Hepatocyte (in vitro differentiated cells): ENCODE data around the gene VWC2. TPM values are rescaled to one million over a fixed set of nuclear protein-coding genes. Genes with fewer than 3 reads are reported as not detected.

ENCODE experiments used
- DNase-seq: peaks from one replicate; pipeline ENCODE4 v3.0.0-alpha.2; 2016; ENCODE audit warnings: low spot score
- H2AFZ ChIP-seq: fragments of 200-600 bp; sonication (generic); 2 replicates; pipeline ENCODE4 v1.6.0; 2016; ENCODE audit warnings: antibody characterized with exemption, mild to moderate bottlenecking
- H3K27ac ChIP-seq: fragments of 200-600 bp; sonication (generic); 2 replicates; pipeline ENCODE4 v1.5.1; 2016; ENCODE audit warnings: mild to moderate bottlenecking
- H3K27me3 ChIP-seq: fragments of 200-600 bp; sonication (generic); 2 replicates; pipeline ENCODE4 v1.6.1; 2016
- H3K36me3 ChIP-seq: fragments of 200-600 bp; sonication (generic); replicated peaks from 2 replicates; pipeline ENCODE4 v1.5.1; 2016; ENCODE audit warnings: low read depth; ENCODE audit not compliant: insufficient read depth
- H3K4me1 ChIP-seq: fragments of 200-600 bp; sonication (generic); 2 replicates; pipeline ENCODE4 v1.5.1; 2016; ENCODE audit warnings: mild to moderate bottlenecking, moderate library complexity; ENCODE audit not compliant: insufficient read depth
- H3K4me2 ChIP-seq: fragments of 200-600 bp; sonication (generic); 2 replicates; pipeline ENCODE4 v1.6.0; 2016
- H3K4me3 ChIP-seq: fragments of 200-600 bp; sonication (generic); 2 replicates; pipeline ENCODE4 v1.5.1; 2016; ENCODE audit warnings: mild to moderate bottlenecking
- H3K79me2 ChIP-seq: fragments of 200-600 bp; sonication (generic); 2 replicates; pipeline ENCODE4 v1.6.0; 2017; ENCODE audit warnings: mild to moderate bottlenecking
- H3K9me2 ChIP-seq: fragments of 200-600 bp; sonication (generic); replicated peaks from 2 replicates; pipeline ENCODE4 v1.6.0; 2017; ENCODE audit warnings: mild to moderate bottlenecking; ENCODE audit not compliant: insufficient read depth
- H3K9me3 ChIP-seq: fragments of 200-600 bp; sonication (generic); 2 replicates; pipeline ENCODE4 v1.5.1; 2016; ENCODE audit warnings: low read depth, mild to moderate bottlenecking
- H4K20me1 ChIP-seq: fragments of 200-600 bp; sonication (generic); 2 replicates; pipeline ENCODE4 v1.6.0; 2016; ENCODE audit warnings: mild to moderate bottlenecking; ENCODE audit not compliant: insufficient read depth, poor library complexity, severe bottlenecking
- CTCF ChIP-seq: fragments of 200-600 bp; sonication (generic); IDR thresholded peaks from 2 replicates; pipeline ENCODE4 v1.5.1; 2016; ENCODE audit warnings: antibody characterized with exemption, mild to moderate bottlenecking; ENCODE audit not compliant: poor library complexity
- EZH2 ChIP-seq: fragments of 200-600 bp; sonication (generic); IDR thresholded peaks from 2 replicates; pipeline ENCODE4 v1.6.1; 2016; ENCODE audit warnings: antibody characterized with exemption, mild to moderate bottlenecking, borderline replicate concordance
- EZH2phosphoT487 ChIP-seq: fragments of 200-600 bp; sonication (generic); IDR thresholded peaks from one replicate; pipeline ENCODE4 v1.6.1; 2018; ENCODE audit warnings: antibody characterized with exemption, mild to moderate bottlenecking, low read depth, moderate library complexity; ENCODE audit not compliant: unreplicated experiment, severe bottlenecking
- WGBS: methylation state at CpG from one replicate; pipeline ENCODE4 v1.1.6; 2016; ENCODE audit warnings: low lambda C conversion rate; ENCODE audit errors: missing lambda C conversion rate; 5-methylcytosine and 5-hydroxymethylcytosine counted together
- polyA plus RNA-seq: library from polyadenylated mRNA; unstranded; fragments of >200 nt; fragmentation: Nextera tagmentation; extraction: Ambion mirVana; gene quantifications from 2 replicates; pipeline ENCODE4 v1.2.1, GENCODE V29; 2016
- total RNA-seq: library from RNA; depleted of rRNA; stranded (reverse); fragments of >200 nt; gene quantifications from 2 replicates; pipeline ENCODE4 v1.2.3, GENCODE V29; 2014

Gene VWC2
- total RNA-seq: not detected in 2 replicates
- polyA plus RNA-seq: not detected in 2 replicates

DNA sequence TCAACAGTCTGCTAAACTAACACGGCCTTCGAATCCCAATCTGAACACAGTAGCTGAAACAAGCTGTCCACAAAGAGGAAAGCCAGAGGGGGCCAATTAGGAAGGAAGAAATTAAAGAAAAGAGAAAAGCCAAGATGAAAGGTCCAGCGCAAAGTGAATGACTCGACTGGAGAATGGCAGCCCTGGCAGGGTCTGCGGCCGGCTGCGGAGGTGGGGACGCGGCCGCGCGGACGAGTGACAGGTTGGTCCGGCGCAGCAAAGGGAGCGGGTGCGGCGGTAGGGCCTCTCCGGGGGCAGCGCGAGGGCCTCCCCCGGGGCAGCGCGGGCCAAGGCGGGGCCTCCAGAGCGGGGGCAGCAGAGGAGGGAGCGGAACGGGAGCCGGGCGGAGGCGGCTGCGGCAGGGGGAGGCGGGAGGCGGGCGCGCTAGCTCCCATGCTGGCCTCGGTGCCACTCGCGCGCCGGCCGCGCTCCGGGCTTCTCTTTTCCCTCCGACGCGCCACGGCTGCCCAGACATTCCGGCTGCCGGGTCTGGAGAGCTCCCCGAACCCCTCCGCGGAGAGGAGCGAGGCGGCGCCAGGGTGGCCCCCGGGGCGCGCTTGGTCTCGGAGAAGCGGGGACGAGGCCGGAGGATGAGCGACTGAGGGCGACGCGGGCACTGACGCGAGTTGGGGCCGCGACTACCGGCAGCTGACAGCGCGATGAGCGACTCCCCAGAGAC is at the start of gene VWC2:
Gene VWC2, plus strand, starts transcription at position 421 of the 718 bp plus-strand sequence. CDS start 1,798 bp downstream, outside the sequence.
- Histone ChIP-seq H3K9me2 (no peaks in the 10 kb centered on the region), H3K27ac (no peak within 1 kb of the TSS), H3K79me2 (no peaks in the 10 kb centered on the region), H3K36me3 (no peaks in the 10 kb centered on the region), H3K4me2 (peak within 1 kb of the TSS; percentile 96), H2AFZ (peak within 1 kb of the TSS; percentile 57), H3K4me1 (peaks cover 23% of the 10 kb centered on the region), H4K20me1 (no peaks in the 10 kb centered on the region), H3K9me3 (no peaks in the 10 kb centered on the region), H3K4me3 (peak within 1 kb of the TSS; percentile 32), H3K27me3 (peaks cover 94% of the 10 kb centered on the region)
- TF ChIP-seq EZH2: peak; percentile 86
- TF ChIP-seq EZH2phosphoT487: no peak
- peak; percentile 16 for DNase-seq
- 1% methylated on average over 49 of the region's 75 CpGs for WGBS

DNA sequence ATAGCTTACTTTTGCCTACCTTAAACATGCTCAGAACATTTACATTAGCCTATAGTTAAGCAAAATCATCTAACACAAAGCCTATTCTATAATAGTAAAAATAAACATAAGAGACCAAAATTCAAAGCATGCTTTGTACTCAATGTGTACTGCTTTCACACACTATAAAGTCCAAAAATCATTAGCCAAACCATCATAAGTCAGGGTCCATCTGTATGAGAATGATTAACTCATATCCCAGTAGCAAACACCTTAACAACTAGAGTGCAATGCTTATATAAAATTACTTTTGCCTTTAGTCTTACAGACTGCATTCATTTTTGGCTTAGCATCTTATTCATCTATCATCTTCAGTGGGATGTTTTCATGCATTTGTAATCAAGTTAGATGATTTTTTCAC is 49.4 kb upstream of the VWC2 start:
- no peak for DNase-seq

DNA sequence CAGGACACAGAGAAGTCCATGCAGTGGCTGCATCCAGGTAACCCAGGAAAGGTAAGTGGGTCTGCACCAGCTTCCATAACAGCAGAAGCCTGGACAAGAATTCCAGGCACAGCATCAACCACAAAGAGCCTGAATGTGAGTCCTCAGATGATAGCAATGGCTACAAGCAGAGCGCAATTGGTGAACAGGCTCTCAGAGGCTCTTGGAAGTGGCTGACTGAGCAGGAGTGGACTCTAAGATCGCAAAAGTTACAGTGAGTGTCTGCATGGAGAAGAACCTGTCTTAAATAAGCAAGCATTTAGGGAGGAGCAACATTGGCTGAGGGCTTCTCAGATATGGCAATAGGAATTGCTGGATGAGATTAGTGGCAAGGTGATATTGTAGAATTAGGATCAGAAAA is 41.6 kb upstream of the VWC2 start:
- Histone ChIP-seq H4K20me1 (no peaks in the 10 kb centered on the region), H3K27me3 (no peaks in the 10 kb centered on the region), H3K27ac (no peak overlapping the region), H3K4me3 (no peak overlapping the region), H2AFZ (no peak overlapping the region), H3K4me2 (no peak overlapping the region), H3K36me3 (no peaks in the 10 kb centered on the region), H3K79me2 (no peaks in the 10 kb centered on the region), H3K9me3 (no peaks in the 10 kb centered on the region), H3K9me2 (no peaks in the 10 kb centered on the region), H3K4me1 (no peaks in the 10 kb centered on the region)
- no peak for TF ChIP-seq EZH2phosphoT487
- TF ChIP-seq EZH2: no peak
- no peak for TF ChIP-seq CTCF
- 48% methylated on average over 2 of the region's 2 CpGs for WGBS
- no peak for DNase-seq

More for the DNA sequence above, 49.4 kb upstream of the VWC2 start:
- no peaks in the 10 kb centered on the region for H4K20me1 ChIP-seq
- no peak overlapping the region for H3K4me2 ChIP-seq
- TF ChIP-seq EZH2 (no peak), CTCF (no peak), EZH2phosphoT487 (no peak)
- H3K4me3 ChIP-seq: no peak overlapping the region
- H3K9me2 ChIP-seq: no peaks in the 10 kb centered on the region
- H3K4me1 ChIP-seq: no peaks in the 10 kb centered on the region
- no peak overlapping the region for H3K27ac ChIP-seq
- H3K9me3 ChIP-seq: no peaks in the 10 kb centered on the region
- no peaks in the 10 kb centered on the region for H3K36me3 ChIP-seq
- no peaks in the 10 kb centered on the region for H3K27me3 ChIP-seq
- no peaks in the 10 kb centered on the region for H3K79me2 ChIP-seq
- H2AFZ ChIP-seq: no peak overlapping the region

DNA sequence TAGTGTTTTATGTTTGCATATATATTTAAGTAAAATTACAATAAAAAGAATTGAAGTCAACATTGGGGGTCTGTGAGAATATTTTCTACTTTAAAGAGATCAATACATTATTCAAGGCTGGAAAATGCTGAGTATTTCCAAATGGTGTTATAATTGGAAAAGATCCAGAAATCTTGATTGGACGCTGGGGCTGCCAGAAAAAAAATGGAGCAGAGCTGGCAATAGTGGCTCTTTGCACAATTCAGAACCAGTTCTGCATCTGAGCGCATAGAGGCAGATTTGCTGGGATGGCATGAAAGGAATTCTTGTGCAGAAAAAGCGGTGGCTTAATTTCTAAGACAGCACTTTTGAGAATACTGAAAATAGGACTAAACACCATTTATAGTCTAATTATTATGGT is 10.8 kb upstream of the VWC2 start:
- no peak for DNase-seq
- H3K4me1 ChIP-seq: no peaks in the 10 kb centered on the region
- H3K79me2 ChIP-seq: no peaks in the 10 kb centered on the region
- no peak overlapping the region for H2AFZ ChIP-seq
- TF ChIP-seq EZH2: no peak
- TF ChIP-seq CTCF: no peak
- TF ChIP-seq EZH2phosphoT487: no peak
- no peak overlapping the region for H3K4me2 ChIP-seq
- H3K4me3 ChIP-seq: no peak overlapping the region
- no peak overlapping the region for H3K27ac ChIP-seq
- no peaks in the 10 kb centered on the region for H4K20me1 ChIP-seq
- no peaks in the 10 kb centered on the region for H3K9me2 ChIP-seq
- WGBS: 77% methylated on average over 3 of the region's 3 CpGs
- H3K27me3 ChIP-seq: peaks cover 2% of the 10 kb centered on the region
- no peaks in the 10 kb centered on the region for H3K9me3 ChIP-seq
- H3K36me3 ChIP-seq: no peaks in the 10 kb centered on the region
